GM11168 (cell line): ENCODE data around the gene LRP2.

Experiments
- in situ Hi-C: fragments of 300-500 bp; cut with MboI; formaldehyde crosslinking; loops from one replicate; pipeline ENCODE4 v1.12.0; 2022; ENCODE audit warnings: low sequenced_read_pairs; ENCODE audit not compliant: unreplicated experiment

LRP2 gene

GRCh38 chr2:169259402-169259801 is 102.9 kb downstream of the LRP2 start:
- in situ Hi-C loops = no loop called here

GRCh38 chr2:169258045-169258601 is 104.2 kb downstream of the LRP2 start:
- in situ Hi-C loops = no loop called here

- in situ Hi-C loops = no loop called here
These were observed 107.6 kb downstream of the LRP2 start for GRCh38 chr2:169254774-169255173.

- in situ Hi-C loops = no loop called here
These were observed 115.1 kb downstream of the LRP2 start for GRCh38 chr2:169247211-169247610.

GRCh38 chr2:169240405-169240804 is 121.9 kb downstream of the LRP2 start:
- in situ Hi-C loops = no loop called here

- in situ Hi-C loops = no loop called here
These were observed 124.4 kb downstream of the LRP2 start for GRCh38 chr2:169237939-169238338.

GRCh38 chr2:169237286-169237685 is 125.0 kb downstream of the LRP2 start:
- in situ Hi-C loops = no loop called here

GRCh38 chr2:169232551-169233154 is 129.7 kb downstream of the LRP2 start:
- in situ Hi-C loops = no loop called here

GRCh38 chr2:169230204-169230603 is 132.1 kb downstream of the LRP2 start:
- in situ Hi-C loops = no loop called here

GRCh38 chr2:169229590-169229989 is 132.7 kb downstream of the LRP2 start:
- in situ Hi-C loops = no loop called here

GRCh38 chr2:169225906-169226305 is 136.4 kb downstream of the LRP2 start:
- in situ Hi-C loops = no loop called here

GRCh38 chr2:169225233-169225750 is 137.0 kb downstream of the LRP2 start:
- in situ Hi-C loops = no loop called here

- in situ Hi-C loops = no loop called here
These were observed 139.7 kb downstream of the LRP2 start for GRCh38 chr2:169222665-169223064.

- in situ Hi-C loops = no loop called here
These were observed 140.5 kb downstream of the LRP2 start for GRCh38 chr2:169221745-169222369.

- in situ Hi-C loops = no loop called here
These were observed 151.4 kb downstream of the LRP2 start for GRCh38 chr2:169210917-169211316.

- in situ Hi-C loops = no loop called here
These were observed 154.3 kb downstream of the LRP2 start for GRCh38 chr2:169208026-169208425.

- in situ Hi-C loops = no loop called here
These were observed 157.2 kb downstream of the LRP2 start for GRCh38 chr2:169205176-169205575.

- in situ Hi-C loops = no loop called here
These were observed 158.4 kb downstream of the LRP2 start for GRCh38 chr2:169203952-169204351.

GRCh38 chr2:169200756-169201155 is 161.6 kb downstream of the LRP2 start:
- in situ Hi-C loops = no loop called here

GRCh38 chr2:169193618-169194017 is 168.7 kb downstream of the LRP2 start:
- in situ Hi-C loops = no loop called here

GRCh38 chr2:169190197-169190775 is 172.0 kb downstream of the LRP2 start:
- in situ Hi-C loops = no loop called here
